Kidney (tissue), 14 donors: ENCODE data around the gene PDE1A. TPM values are rescaled to one million over a fixed set of nuclear protein-coding genes. Genes with fewer than 3 reads are reported as not detected.
A peak's percentile ranks its signal among the peaks of the same experiment; 100 is the strongest.

Experiments used
- DNase-seq, 5 donors: peaks; one replicate each; pipeline ENCODE4 v3.0.0-alpha.2; 2013 to 2020
- FAIRE-seq: peaks from 2 replicates; lab custom pipeline; 2012; peaks lifted over from hg19 to GRCh38; lab: Jason Lieb, UNC
- H3K27ac ChIP-seq, 2 donors: one replicate each; pipeline ENCODE4 v1.7.0; 2013; ENCODE audit warnings: low read depth in 2 of 2, low read length in 2 of 2, inconsistent platforms in 1 of 2
- H3K27me3 ChIP-seq: one replicate; pipeline ENCODE4 v1.7.1; 2013; ENCODE audit warnings: low read length, inconsistent platforms; ENCODE audit not compliant: control insufficient read depth, insufficient read depth
- H3K36me3 ChIP-seq, 3 donors: one replicate each; pipeline versions ENCODE4 v1.7.0 to v1.7.1; 2013; ENCODE audit warnings: low read length in 3 of 3, control low read depth in 1 of 3, inconsistent platforms in 1 of 3; ENCODE audit not compliant: insufficient read depth in 3 of 3, control insufficient read depth in 2 of 3
- H3K4me1 ChIP-seq, 3 donors: one replicate each; pipeline versions ENCODE4 v1.7.0 to v1.7.1; 2013; ENCODE audit warnings: low read length in 3 of 3, inconsistent platforms in 1 of 3, low read depth in 1 of 3; ENCODE audit not compliant: control insufficient read depth in 2 of 3, insufficient read depth in 2 of 3
- H3K4me3 ChIP-seq, 3 donors: one replicate each; pipeline versions ENCODE4 v1.7.0 to v1.8.1; 2013; ENCODE audit warnings: low read length in 3 of 3, control low read depth in 1 of 3, inconsistent platforms in 1 of 3
- H3K9ac ChIP-seq, 3 donors: one replicate each; pipeline versions ENCODE4 v1.7.0 to v1.7.1; 2013; ENCODE audit warnings: low read length in 3 of 3, control low read depth in 1 of 3, inconsistent platforms in 1 of 3
- H3K9me3 ChIP-seq, 3 donors: one replicate each; pipeline versions ENCODE4 v1.7.0 to v1.7.1; 2013; ENCODE audit warnings: low read length in 3 of 3, control low read depth in 1 of 3, inconsistent platforms in 1 of 3; ENCODE audit not compliant: control insufficient read depth in 2 of 3, insufficient read depth in 1 of 3
- CTCF ChIP-seq: IDR thresholded peaks from 3 replicates; pipeline ENCODE4 v1.5.1; 2012; ENCODE audit warnings: mild to moderate bottlenecking, moderate library complexity, borderline replicate concordance; ENCODE audit not compliant: insufficient read depth; ENCODE audit errors: extremely low read depth
- intact Hi-C: fragments of 100-400 bp; cut with DNase I; formaldehyde crosslinking; loops from one replicate; pipeline ENCODE4 v1.11.1; 2022
- polyA plus RNA-seq: library from polyadenylated mRNA; stranded (reverse); fragments of 350-450 nt; fragmentation: Illumina TruSeq; extraction: RNeasy Lipid Tissue Mini Kit (QIAGEN cat#74804); gene quantifications from one replicate; pipeline ENCODE4 v1.2.3, GENCODE V29; 2014; ENCODE audit warnings: low read depth, low replicate concordance; ENCODE audit not compliant: insufficient read depth
- total RNA-seq: library from RNA; stranded (reverse); fragmentation: NEBNext Ultra II Directional; extraction: Animal tissue kit (Norgen Biotek cat#: 25700); gene quantifications from one replicate; pipeline ENCODE4 v1.2.1, GENCODE V29; 2021
- donor health status: control.
- donor health status: control.
- donor health status: control.
- donor health status: control.
- donor health status: control.
- donor health status: DM: yes; HTN: yes; CAD: no.
- donor health status: Normal renal cell carcinoma (clear cell type).

PDE1A gene
- total and polyA plus RNA-seq, 2 donors from 2014 or later = 40.4 to 70.5 TPM

GRCh38 chr2:182359027-182359989, 67.5 kb downstream of the PDE1A start:
- H3K4me1 ChIP-seq = peaks cover 0 to 11% (median 0%) of the 10 kb centered on the region in 3 donors
- H3K9ac ChIP-seq = no peak overlapping the region
- FAIRE-seq (no peak), DNase-seq (peak in 2 of 5 donors; percentile 61 to 74)
- TF ChIP-seq CTCF = no peak
- H3K36me3 ChIP-seq = no peaks in the 10 kb centered on the region
- H3K9me3 ChIP-seq = no peaks in the 10 kb centered on the region
- intact Hi-C loops = no loop called here
- no peaks in the 10 kb centered on the region for H3K27me3 ChIP-seq
- peak overlapping the region in 1 of 3 donors; percentile 37 for H3K4me3 ChIP-seq
- H3K27ac ChIP-seq = peak overlapping the region; percentile 28 to 68

GRCh38 chr2:182358601-182359000, 68.2 kb downstream of the PDE1A start:
- FAIRE-seq = no peak
- Histone ChIP-seq H3K9me3 (no peaks in the 10 kb centered on the region), H3K27ac (peak overlapping the region; percentile 9 to 57), H3K27me3 (no peaks in the 10 kb centered on the region), H3K36me3 (no peaks in the 10 kb centered on the region), H3K9ac (no peak overlapping the region), H3K4me3 (no peak overlapping the region), H3K4me1 (peaks cover 0 to 11% (median 0%) of the 10 kb centered on the region in 3 donors)
- no peak for TF ChIP-seq CTCF
- intact Hi-C loops = no loop called here
- no peak for DNase-seq

GRCh38 chr2:182355815-182356214, 71.0 kb downstream of the PDE1A start:
- no peak for DNase-seq
- intact Hi-C loops = no loop called here
- TF ChIP-seq CTCF = no peak
- Histone ChIP-seq H3K9me3 (no peaks in the 10 kb centered on the region), H3K27ac (no peak overlapping the region), H3K36me3 (no peaks in the 10 kb centered on the region), H3K27me3 (no peaks in the 10 kb centered on the region), H3K4me3 (no peak overlapping the region), H3K4me1 (peaks cover 0 to 8% (median 2%) of the 10 kb centered on the region in 3 donors), H3K9ac (no peak overlapping the region)
- FAIRE-seq = no peak
